Testis (tissue), 2 donors: ENCODE results near the gene RAD9B.

Experiments
- CTCF ChIP-seq, 3 experiments: fragments of 450-650 bp in 2 of 3; fragments of 200-600 bp in 1 of 3; sonication (generic) in 1 of 3; IDR thresholded peaks; one replicate each; pipeline ENCODE4 v1.5.1; 2016 to 2019; ENCODE audit warnings: antibody characterized with exemption in 3 of 3, mild to moderate bottlenecking in 2 of 3, moderate library complexity in 1 of 3
- POLR2A ChIP-seq: fragments of 450-650 bp; IDR thresholded peaks from one replicate; pipeline ENCODE4 v1.6.1; 2017; ENCODE audit warnings: antibody characterized with exemption, mild to moderate bottlenecking, moderate library complexity

GRCh38 chr12:110536834-110537604, 34.9 kb downstream of the RAD9B start:
- TF ChIP-seq CTCF (IDR thresholded peaks at IDR 0.05), result no peak
- TF ChIP-seq POLR2A, result no peak
